GM12891 (cell line): ENCODE data around the gene COL5A1.

Experiments
- DNase-seq: peaks from one replicate; pipeline ENCODE4 v3.0.0; 2011; ENCODE audit warnings: low spot score; ENCODE audit not compliant: insufficient read length
- FAIRE-seq: peaks from 2 replicates; lab custom pipeline; 2011; peaks lifted over from hg19 to GRCh38; lab: Jason Lieb, UNC
- PAX5 ChIP-seq: IDR thresholded peaks from 2 replicates; pipeline ENCODE4 v1.6.1; 2011; ENCODE audit warnings: low read length, moderate library complexity, mild to moderate bottlenecking; ENCODE audit not compliant: insufficient read depth, severe bottlenecking
- POLR2A ChIP-seq: IDR thresholded peaks from 2 replicates; pipeline ENCODE4 v1.6.1; 2011; ENCODE audit warnings: low read depth, low read length, control low read depth
- POLR2AphosphoS5 ChIP-seq: IDR thresholded peaks from 2 replicates; pipeline ENCODE4 v1.6.1; 2011; ENCODE audit warnings: low read depth, low read length, control low read depth
- POU2F2 ChIP-seq: IDR thresholded peaks from 2 replicates; pipeline ENCODE4 v1.6.1; 2011; ENCODE audit warnings: low read depth, mild to moderate bottlenecking, control low read depth, low read length, moderate library complexity
- SPI1 ChIP-seq: IDR thresholded peaks from 2 replicates; pipeline ENCODE4 v1.6.1; 2011; ENCODE audit warnings: low read depth, low read length, control low read depth
- TAF1 ChIP-seq: IDR thresholded peaks from 2 replicates; pipeline ENCODE4 v1.6.1; 2011; ENCODE audit warnings: low read depth, low read length, control low read depth

COL5A1 gene

DNA sequence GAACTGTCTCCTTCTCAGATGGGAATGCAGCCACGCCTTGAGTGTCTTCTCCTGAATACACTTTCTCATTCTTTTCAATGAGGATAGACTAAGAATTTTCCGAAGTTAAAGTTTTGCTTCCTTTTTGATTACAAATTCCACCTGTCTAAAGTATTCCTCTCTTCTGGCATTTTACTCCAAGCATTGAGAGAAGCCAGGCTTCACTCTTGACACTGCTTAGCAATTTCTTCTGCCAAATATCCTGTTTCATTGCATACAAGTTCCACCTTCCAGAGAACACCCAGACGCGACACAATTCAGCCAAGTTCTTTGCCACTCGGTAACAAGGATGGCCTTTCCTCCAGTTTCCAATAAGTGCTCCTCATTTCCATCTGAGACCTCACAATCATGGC lies 35.6 kb upstream of the COL5A1 start:
- FAIRE-seq, result no peak
- TF ChIP-seq POLR2A, result no peak
- no peak for TF ChIP-seq SPI1
- TF ChIP-seq POLR2AphosphoS5, result no peak
- no peak for TF ChIP-seq TAF1
- TF ChIP-seq PAX5, result no peak
- DNase-seq, result no peak

DNA sequence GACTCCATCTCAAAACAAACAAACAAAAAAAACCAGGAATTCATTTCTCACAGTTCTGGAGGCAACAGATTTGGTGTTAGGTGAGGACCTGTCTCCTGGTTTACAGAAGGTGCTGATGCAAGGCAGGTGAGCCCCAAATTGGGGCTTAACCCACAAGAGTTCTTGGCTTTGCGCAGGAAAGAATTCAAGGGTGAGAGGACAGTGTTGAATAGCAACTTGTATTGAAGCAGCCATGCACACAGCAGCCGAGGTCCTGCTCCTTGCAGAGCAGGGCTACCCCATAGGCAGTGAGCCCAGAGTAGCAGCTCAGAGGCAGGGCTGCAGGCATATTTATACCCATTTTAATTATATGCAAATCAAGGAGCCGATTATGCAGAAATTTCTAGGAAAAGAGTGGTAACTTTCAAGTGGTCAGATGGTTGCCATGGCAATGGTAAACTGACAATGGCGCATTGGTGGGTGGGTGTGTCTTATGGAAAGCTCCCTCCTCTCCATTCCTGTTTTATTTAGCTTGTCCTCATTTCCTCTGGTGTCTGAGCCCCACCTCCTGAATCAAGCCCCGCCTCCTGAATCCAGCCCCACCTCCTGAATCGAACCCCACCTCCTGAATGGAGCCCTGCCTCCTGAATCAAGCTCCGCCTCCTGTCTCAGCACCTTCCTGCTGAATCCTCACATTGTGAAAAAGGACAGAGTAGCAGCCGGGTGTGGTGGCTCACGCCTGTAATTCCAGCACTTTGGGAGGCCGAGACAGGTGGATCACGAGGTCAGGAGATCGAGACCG lies 34.5 kb upstream of the COL5A1 start:
- TF ChIP-seq PAX5 (no peak), TAF1 (no peak), POLR2AphosphoS5 (no peak), SPI1 (no peak), POLR2A (no peak), POU2F2 (no peak)
- no peak for DNase-seq
- no peak for FAIRE-seq

GRCh38 chr9:134607971-134608370 lies 33.6 kb upstream of the COL5A1 start:
- TF ChIP-seq PAX5 (no peak), POU2F2 (no peak), SPI1 (no peak), POLR2AphosphoS5 (no peak), TAF1 (no peak), POLR2A (no peak)
- no peak for FAIRE-seq
- no peak for DNase-seq

GRCh38 chr9:134611046-134611445 lies 30.6 kb upstream of the COL5A1 start:
- DNase-seq, result no peak
- TF ChIP-seq TAF1, result no peak
- no peak for TF ChIP-seq SPI1
- no peak for TF ChIP-seq POLR2AphosphoS5
- TF ChIP-seq PAX5, result no peak
- TF ChIP-seq POU2F2, result no peak
- TF ChIP-seq POLR2A, result no peak
- no peak for FAIRE-seq

GRCh38 chr9:134612309-134612708 lies 29.3 kb upstream of the COL5A1 start:
- no peak for FAIRE-seq
- TF ChIP-seq POLR2AphosphoS5, result no peak
- TF ChIP-seq POLR2A, result no peak
- no peak for TF ChIP-seq PAX5
- no peak for TF ChIP-seq SPI1
- TF ChIP-seq TAF1, result no peak
- no peak for TF ChIP-seq POU2F2

GRCh38 chr9:134612715-134613114 lies 28.9 kb upstream of the COL5A1 start:
- DNase-seq (no peak), FAIRE-seq (no peak)
- TF ChIP-seq PAX5 (no peak), POLR2A (no peak), SPI1 (no peak)

More at GRCh38 chr9:134612309-134612708, 29.3 kb upstream of the COL5A1 start:
- no peak for DNase-seq

DNA sequence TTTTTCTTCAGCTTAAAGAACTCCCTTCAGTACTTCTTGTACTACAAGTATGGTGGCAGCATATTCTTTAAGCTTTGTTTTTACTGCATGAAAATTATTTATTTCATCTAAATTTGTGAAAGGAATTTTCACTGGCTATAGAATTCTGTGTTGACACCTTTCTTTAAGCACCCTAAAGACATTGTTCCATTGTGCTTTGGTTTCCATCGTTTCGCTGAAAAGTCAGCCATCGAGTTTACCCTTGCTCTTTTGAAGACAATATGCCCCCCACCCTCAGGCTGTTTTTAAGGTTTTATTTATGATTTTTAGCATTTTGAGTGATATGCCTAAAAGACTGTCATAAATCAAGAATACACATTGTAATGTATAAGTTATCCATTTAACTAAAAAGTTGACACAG lies 27.3 kb upstream of the COL5A1 start:
- no peak for FAIRE-seq

GRCh38 chr9:134616341-134616740 lies 25.3 kb upstream of the COL5A1 start:
- DNase-seq (no peak), FAIRE-seq (no peak)

More for the DNA sequence above, 27.3 kb upstream of the COL5A1 start:
- TF ChIP-seq POU2F2 (no peak), TAF1 (no peak), POLR2A (no peak), POLR2AphosphoS5 (no peak), PAX5 (no peak)
- no peak for DNase-seq

DNA sequence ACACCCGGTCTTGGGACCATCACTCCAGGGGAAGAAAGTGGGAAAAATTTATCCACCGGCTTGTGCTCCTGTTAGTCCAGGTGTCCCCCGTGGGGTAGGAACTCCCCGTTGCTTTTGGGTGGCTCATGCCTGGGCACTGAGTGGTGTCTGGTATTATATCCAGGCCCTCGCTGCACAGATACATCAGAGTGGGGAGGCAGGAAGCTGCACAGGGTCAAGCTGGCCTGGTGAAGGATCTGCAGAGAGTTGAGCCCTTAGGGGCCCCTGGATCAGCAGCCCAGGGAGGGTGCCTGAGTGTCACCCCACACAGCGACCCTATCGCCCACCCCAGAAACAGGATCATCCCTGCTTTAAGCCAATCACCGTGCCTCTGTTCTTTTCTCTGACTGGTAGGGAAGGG lies 24.4 kb upstream of the COL5A1 start:
- FAIRE-seq (no peak), DNase-seq (no peak)
- TF ChIP-seq PAX5 (no peak), TAF1 (no peak), POLR2AphosphoS5 (no peak), SPI1 (no peak), POU2F2 (no peak), POLR2A (no peak)

More at GRCh38 chr9:134616341-134616740, 25.3 kb upstream of the COL5A1 start:
- TF ChIP-seq POU2F2 (no peak), SPI1 (no peak), POLR2AphosphoS5 (no peak), POLR2A (no peak), PAX5 (no peak), TAF1 (no peak)

DNA sequence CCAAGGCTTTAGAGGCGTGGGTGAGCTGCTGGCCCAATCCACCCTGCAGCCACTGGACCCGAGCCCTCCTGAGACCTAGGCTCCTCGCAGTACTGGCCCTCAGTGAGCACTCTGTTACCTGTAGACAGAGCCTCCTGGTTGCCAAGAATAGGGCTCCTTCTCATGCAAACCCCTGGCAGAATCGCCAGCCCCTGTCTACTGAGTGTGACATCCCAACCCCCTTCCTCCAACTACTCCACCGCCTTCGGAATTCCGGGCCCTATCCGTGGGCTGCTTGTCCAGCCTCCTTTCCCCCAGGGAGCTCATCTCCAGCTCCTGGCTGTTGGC lies 23.8 kb upstream of the COL5A1 start:
- no peak for DNase-seq
- FAIRE-seq, result no peak
- no peak for TF ChIP-seq POU2F2
- no peak for TF ChIP-seq POLR2A
- no peak for TF ChIP-seq TAF1
- no peak for TF ChIP-seq POLR2AphosphoS5
- TF ChIP-seq SPI1, result no peak
- no peak for TF ChIP-seq PAX5
